Measurements from ENCODE around the gene MACROH2A2.

The MACROH2A2 gene

DNA sequence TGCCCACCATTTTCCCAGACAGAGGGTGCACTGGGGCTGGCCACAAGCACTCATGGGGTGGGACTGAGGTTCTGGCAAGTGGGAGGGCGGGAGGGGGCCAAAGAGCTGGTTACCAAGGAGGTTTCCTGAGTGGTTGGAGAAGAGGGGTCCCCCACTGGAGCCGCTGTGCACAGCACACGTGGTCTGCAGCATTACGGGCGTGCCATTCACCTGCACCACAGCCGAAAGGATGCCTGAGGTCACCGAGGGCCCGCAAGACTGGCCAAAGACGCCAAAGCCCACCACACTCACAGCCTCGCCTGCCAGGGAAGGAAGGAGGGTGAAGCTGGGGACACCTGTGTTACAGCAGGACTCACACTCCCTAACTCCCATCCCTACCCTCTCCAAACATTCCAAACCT, 89.9 kb downstream of the MACROH2A2 start:
- Histone ChIP-seq H3K27ac (replicated peaks) (no peak overlapping the region), H3K4me3 (replicated peaks; ENCODE audit: insufficient read depth, low read length) (no peak overlapping the region), H3K27me3 (ENCODE audit: insufficient read depth, poor library complexity, severe bottlenecking) (no peaks in the 10 kb centered on the region)
- DNase-seq (ENCODE audit: low read depth in 1 of 2, low spot score in 1 of 2) = no peak
- no peak for TF ChIP-seq POLR2AphosphoS5 (IDR thresholded peaks at IDR 0.05; ENCODE audit: low read depth)

DNA sequence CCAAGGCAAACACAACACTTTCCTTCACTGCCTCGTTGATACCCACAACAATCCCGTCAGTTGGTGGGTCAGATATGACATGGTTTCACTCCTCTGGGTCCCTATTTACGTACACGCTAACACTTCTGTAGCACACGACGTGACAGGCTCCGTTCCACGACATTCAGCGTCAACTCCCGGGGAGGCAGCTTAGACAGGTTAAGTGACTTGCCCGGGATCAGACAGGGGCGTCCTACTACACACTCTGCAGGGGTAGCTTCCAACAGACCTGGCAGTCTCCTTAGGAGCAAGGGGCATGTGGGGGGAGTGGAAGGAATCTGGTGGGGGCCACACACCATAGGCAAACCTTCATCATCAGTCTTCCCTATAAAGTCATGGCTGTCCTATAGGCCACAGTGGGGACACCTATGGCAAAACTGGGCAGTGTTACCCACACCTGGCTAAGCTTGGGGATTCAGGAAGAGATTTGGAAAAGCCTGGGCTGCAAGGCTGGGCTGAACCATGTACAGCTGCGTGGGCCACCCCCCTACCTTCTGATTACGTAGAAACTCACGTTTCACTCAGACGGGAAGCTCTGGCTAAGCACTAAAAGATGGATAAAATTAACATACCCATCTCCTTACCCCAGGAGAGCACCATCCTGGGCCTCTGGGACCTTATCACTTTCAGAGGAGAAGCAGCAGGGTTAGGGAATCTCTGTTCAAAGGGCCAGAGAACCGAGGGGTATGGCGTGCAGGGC, 91.9 kb downstream of the MACROH2A2 start:
- Histone ChIP-seq H3K27ac (replicated peaks) (no peak overlapping the region), H3K27me3 (ENCODE audit: insufficient read depth, poor library complexity, severe bottlenecking) (no peaks in the 10 kb centered on the region), H3K4me3 (replicated peaks; ENCODE audit: insufficient read depth, low read length) (no peak overlapping the region)
- no peak for DNase-seq (ENCODE audit: low read depth in 1 of 2, low spot score in 1 of 2)
- TF ChIP-seq, protein P1, sequence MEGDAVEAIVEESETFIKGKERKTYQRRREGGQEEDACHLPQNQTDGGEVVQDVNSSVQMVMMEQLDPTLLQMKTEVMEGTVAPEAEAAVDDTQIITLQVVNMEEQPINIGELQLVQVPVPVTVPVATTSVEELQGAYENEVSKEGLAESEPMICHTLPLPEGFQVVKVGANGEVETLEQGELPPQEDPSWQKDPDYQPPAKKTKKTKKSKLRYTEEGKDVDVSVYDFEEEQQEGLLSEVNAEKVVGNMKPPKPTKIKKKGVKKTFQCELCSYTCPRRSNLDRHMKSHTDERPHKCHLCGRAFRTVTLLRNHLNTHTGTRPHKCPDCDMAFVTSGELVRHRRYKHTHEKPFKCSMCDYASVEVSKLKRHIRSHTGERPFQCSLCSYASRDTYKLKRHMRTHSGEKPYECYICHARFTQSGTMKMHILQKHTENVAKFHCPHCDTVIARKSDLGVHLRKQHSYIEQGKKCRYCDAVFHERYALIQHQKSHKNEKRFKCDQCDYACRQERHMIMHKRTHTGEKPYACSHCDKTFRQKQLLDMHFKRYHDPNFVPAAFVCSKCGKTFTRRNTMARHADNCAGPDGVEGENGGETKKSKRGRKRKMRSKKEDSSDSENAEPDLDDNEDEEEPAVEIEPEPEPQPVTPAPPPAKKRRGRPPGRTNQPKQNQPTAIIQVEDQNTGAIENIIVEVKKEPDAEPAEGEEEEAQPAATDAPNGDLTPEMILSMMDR (IDR thresholded peaks at IDR 0.05; ENCODE audit: insufficient read depth, low read length) = no peak
- TF ChIP-seq GABPA (IDR thresholded peaks at IDR 0.05; ENCODE audit: low read depth) (no peak), POLR2AphosphoS5 (IDR thresholded peaks at IDR 0.05; ENCODE audit: low read depth) (no peak), SPI1 (IDR thresholded peaks at IDR 0.05; ENCODE audit: borderline replicate concordance, low read depth) (no peak)
- TF ChIP-seq, protein P2, sequence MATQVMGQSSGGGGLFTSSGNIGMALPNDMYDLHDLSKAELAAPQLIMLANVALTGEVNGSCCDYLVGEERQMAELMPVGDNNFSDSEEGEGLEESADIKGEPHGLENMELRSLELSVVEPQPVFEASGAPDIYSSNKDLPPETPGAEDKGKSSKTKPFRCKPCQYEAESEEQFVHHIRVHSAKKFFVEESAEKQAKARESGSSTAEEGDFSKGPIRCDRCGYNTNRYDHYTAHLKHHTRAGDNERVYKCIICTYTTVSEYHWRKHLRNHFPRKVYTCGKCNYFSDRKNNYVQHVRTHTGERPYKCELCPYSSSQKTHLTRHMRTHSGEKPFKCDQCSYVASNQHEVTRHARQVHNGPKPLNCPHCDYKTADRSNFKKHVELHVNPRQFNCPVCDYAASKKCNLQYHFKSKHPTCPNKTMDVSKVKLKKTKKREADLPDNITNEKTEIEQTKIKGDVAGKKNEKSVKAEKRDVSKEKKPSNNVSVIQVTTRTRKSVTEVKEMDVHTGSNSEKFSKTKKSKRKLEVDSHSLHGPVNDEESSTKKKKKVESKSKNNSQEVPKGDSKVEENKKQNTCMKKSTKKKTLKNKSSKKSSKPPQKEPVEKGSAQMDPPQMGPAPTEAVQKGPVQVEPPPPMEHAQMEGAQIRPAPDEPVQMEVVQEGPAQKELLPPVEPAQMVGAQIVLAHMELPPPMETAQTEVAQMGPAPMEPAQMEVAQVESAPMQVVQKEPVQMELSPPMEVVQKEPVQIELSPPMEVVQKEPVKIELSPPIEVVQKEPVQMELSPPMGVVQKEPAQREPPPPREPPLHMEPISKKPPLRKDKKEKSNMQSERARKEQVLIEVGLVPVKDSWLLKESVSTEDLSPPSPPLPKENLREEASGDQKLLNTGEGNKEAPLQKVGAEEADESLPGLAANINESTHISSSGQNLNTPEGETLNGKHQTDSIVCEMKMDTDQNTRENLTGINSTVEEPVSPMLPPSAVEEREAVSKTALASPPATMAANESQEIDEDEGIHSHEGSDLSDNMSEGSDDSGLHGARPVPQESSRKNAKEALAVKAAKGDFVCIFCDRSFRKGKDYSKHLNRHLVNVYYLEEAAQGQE (IDR thresholded peaks at IDR 0.05; ENCODE audit: insufficient replicate concordance, low read depth) = no peak

DNA sequence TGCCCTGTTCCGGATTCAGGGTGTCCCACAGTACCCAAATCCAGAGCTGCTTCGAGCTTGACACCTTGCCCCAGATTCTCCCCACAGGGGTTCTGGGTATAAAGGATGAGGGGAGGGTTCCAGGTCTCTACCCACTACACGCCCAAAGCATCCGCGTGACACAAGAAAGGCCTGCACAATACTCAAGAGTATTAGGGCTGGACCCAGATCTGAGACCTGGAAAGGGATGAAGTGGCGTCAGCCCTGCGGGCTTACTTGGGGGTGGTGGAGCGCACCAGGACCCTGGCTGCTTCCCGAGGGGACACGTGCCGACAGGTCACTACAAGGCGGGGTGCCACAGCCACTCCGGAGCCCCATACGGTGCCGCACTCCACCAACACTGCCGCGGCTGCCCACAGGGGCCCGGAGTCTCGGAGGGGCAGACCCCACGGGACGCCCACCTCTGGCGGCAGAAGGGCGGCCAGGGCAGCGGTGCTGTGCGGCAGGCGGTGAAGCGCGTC, 92.6 kb downstream of the MACROH2A2 start:
- peak overlapping the region; percentile 57 for H3K4me3 ChIP-seq (replicated peaks; ENCODE audit: insufficient read depth, low read length)
- H3K27me3 ChIP-seq (ENCODE audit: insufficient read depth, poor library complexity, severe bottlenecking) = no peaks in the 10 kb centered on the region
- H3K27ac ChIP-seq (replicated peaks) = no peak overlapping the region
- no peak for DNase-seq (ENCODE audit: low read depth in 1 of 2, low spot score in 1 of 2)
- TF ChIP-seq, protein P1 (IDR thresholded peaks at IDR 0.05; ENCODE audit: insufficient read depth, low read length) = no peak
- TF ChIP-seq GABPA (IDR thresholded peaks at IDR 0.05; ENCODE audit: low read depth) (no peak), POLR2AphosphoS5 (IDR thresholded peaks at IDR 0.05; ENCODE audit: low read depth) (no peak), SPI1 (IDR thresholded peaks at IDR 0.05; ENCODE audit: borderline replicate concordance, low read depth) (no peak)
- TF ChIP-seq, protein P2 (IDR thresholded peaks at IDR 0.05; ENCODE audit: insufficient replicate concordance, low read depth) = no peak

DNA sequence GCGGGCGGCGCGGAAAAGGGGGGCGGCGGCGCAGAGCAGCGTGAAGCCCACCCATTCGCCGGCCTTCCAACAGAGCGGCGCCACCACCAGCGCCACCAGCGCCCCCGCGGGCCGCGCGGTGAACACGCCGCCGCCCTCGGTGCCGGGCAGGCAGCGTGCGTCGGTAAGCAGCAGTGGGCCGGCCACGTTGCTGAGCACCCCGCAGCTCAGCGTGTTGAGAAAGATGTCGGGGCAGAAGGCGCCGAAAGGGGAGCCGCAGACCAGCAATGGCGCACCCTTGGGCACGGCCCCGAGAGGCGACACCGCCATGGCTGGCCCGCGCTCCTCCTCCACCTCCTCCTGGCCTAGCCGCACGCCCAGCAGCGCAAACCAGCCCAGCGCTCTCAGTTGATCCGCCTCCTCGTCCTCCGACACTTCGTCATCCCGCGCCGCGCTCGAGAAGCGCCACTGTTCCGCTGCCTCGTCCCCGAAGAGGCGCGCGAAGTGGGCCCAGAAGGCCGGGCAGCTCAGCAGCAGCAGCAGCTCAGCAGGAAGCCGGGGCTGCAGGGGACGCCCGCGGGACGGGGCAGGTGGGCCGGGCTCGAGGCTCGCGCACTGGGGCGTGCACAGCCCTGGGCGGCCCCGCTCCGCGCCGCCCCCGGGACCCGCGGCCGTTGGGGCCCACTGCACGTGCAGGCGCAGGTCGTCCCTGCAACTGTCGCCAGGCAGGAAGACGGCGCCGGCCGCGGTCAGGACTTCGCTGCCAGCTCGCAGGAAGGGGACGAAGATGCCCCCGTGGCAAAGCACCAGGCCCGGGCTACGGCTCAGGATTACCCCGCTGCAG, 93.2 kb downstream of the MACROH2A2 start:
- DNase-seq (ENCODE audit: low read depth in 1 of 2, low spot score in 1 of 2) = peak; percentile 57 to 68
- H3K27ac ChIP-seq (replicated peaks) = peak overlapping the region; percentile 79
- H3K4me3 ChIP-seq (replicated peaks; ENCODE audit: insufficient read depth, low read length) = peak overlapping the region; percentile 57
- TF ChIP-seq GABPA (IDR thresholded peaks at IDR 0.05; ENCODE audit: low read depth) = no peak
- TF ChIP-seq, protein P1 (IDR thresholded peaks at IDR 0.05; ENCODE audit: insufficient read depth, low read length) = peak; percentile 29
- TF ChIP-seq, protein P2 (IDR thresholded peaks at IDR 0.05; ENCODE audit: insufficient replicate concordance, low read depth) = no peak
- peak; percentile 56 for TF ChIP-seq POLR2AphosphoS5 (IDR thresholded peaks at IDR 0.05; ENCODE audit: low read depth)
- no peak for TF ChIP-seq SPI1 (IDR thresholded peaks at IDR 0.05; ENCODE audit: borderline replicate concordance, low read depth)
- H3K27me3 ChIP-seq (ENCODE audit: insufficient read depth, poor library complexity, severe bottlenecking) = no peaks in the 10 kb centered on the region
